Spleen (tissue), 7 donors: Measurements from ENCODE around the gene XYLT1.

ENCODE experiments used
- CTCF ChIP-seq, 11 experiments: fragments of 200-600 bp in 7 of 11; fragments of 450-650 bp in 4 of 11; sonication (generic) in 4 of 11; IDR thresholded peaks in 8 of 11; conservative IDR thresholded peaks in 3 of 11; 1 replicate in 7 of 11; 2 replicates in 4 of 11; pipeline versions ENCODE4 v1.4.0 to v1.8.0; 2016 to 2021; ENCODE audit warnings: antibody characterized with exemption in 11 of 11, inconsistent platforms in 4 of 11, mild to moderate bottlenecking in 1 of 11
- POLR2AphosphoS5 ChIP-seq, 3 donors: sonication (generic); formaldehyde crosslinking; IDR thresholded peaks; one replicate each; pipeline ENCODE4 v1.5.1; 2017; ENCODE audit warnings: antibody characterized with exemption in 3 of 3
- donor health status: DM: no; HTN: no; CAD: no; lungs with moderate emphysema.
- donor health status: DM: no; HTN: no; CAD: no.
- donor health status: DM: no; HTN: no; CAD: no.

GRCh38 chr16:17205279-17206211 is 265.2 kb downstream of the XYLT1 start:
- TF ChIP-seq POLR2AphosphoS5 (IDR thresholded peaks at IDR 0.05), result no peak
- no peak for TF ChIP-seq CTCF (IDR thresholded peaks at IDR 0.05 in 8 of 11, conservative IDR thresholded peaks at IDR 0.05 in 3 of 11)
